CD4-positive, alpha-beta T cell (primary cell): ENCODE results near the gene UTF1. TPM values are rescaled to one million over a fixed set of nuclear protein-coding genes. Genes with fewer than 3 reads are reported as not detected.

Source experiments
- ATAC-seq: fragments of 200-7000 bp; cut with Tn5 transposase; one replicate; pipeline ENCODE4 v1.10.0; 2022; ENCODE audit warnings: mild to moderate bottlenecking; ENCODE audit not compliant: poor library complexity
- CTCF ChIA-PET: fragments of 350-600 bp; sonication (Branson Sonifier 250); formaldehyde crosslinking; loops from one replicate; lab custom pipeline; 2021; ENCODE audit warnings: antibody characterized with exemption, inconsistent platforms; lab: Charles Lee
- POLR2A ChIA-PET: fragments of 350-600 bp; sonication (Branson Sonifier 250); formaldehyde crosslinking; loops from one replicate; lab custom pipeline; 2021; ENCODE audit warnings: antibody characterized with exemption, inconsistent platforms; lab: Charles Lee
- DNase-seq, 14 experiments: peaks; one replicate each; pipeline ENCODE4 v3.0.0-alpha.2; 2013 to 2020; ENCODE audit warnings: mixed read lengths in 2 of 14
- H3K27ac ChIP-seq, 2 donors: one replicate each; pipeline versions ENCODE4 v1.5.1 to v1.7.0; 2013; ENCODE audit warnings: low read length in 2 of 2, low read depth in 1 of 2, mild to moderate bottlenecking in 1 of 2
- H3K27me3 ChIP-seq, 2 experiments: 1 replicate in 1 of 2; 2 replicates in 1 of 2; pipeline versions ENCODE4 v1.6.1 to v1.7.0; 2013; ENCODE audit warnings: low read length in 2 of 2, control low read depth in 1 of 2, mild to moderate bottlenecking in 1 of 2, moderate library complexity in 1 of 2; ENCODE audit not compliant: insufficient read depth in 2 of 2, control insufficient read depth in 1 of 2
- H3K36me3 ChIP-seq: one replicate; pipeline ENCODE4 v1.6.1; 2013; ENCODE audit warnings: low read length, control low read depth; ENCODE audit not compliant: insufficient read depth
- H3K4me1 ChIP-seq: one replicate; pipeline ENCODE4 v1.6.1; 2013; ENCODE audit warnings: low read length, control low read depth; ENCODE audit not compliant: insufficient read depth
- H3K4me3 ChIP-seq: one replicate; pipeline ENCODE4 v1.5.1; 2013; ENCODE audit warnings: mild to moderate bottlenecking, low read length, moderate library complexity
- H3K9me3 ChIP-seq, 2 experiments: 1 replicate in 1 of 2; 2 replicates in 1 of 2; pipeline versions ENCODE4 v1.6.1 to v1.7.0; 2013; ENCODE audit warnings: low read length in 2 of 2, mild to moderate bottlenecking in 2 of 2, control low read depth in 1 of 2, moderate library complexity in 1 of 2; ENCODE audit not compliant: control insufficient read depth in 1 of 2, insufficient read depth in 1 of 2
- H3K27ac Mint-ChIP-seq: one replicate; pipeline ENCODE4 v1.8.0; 2020; ENCODE audit warnings: mixed read lengths
- H3K27me3 Mint-ChIP-seq: one replicate; pipeline ENCODE4 v1.8.0; 2021; ENCODE audit warnings: mixed read lengths
- H3K36me3 Mint-ChIP-seq: one replicate; pipeline ENCODE4 v1.8.0; 2021; ENCODE audit warnings: low read depth, mixed read lengths
- H3K4me1 Mint-ChIP-seq: one replicate; pipeline ENCODE4 v1.8.0; 2021; ENCODE audit warnings: low read depth, mixed read lengths
- H3K4me3 Mint-ChIP-seq: one replicate; pipeline ENCODE4 v1.8.0; 2020; ENCODE audit warnings: mild to moderate bottlenecking, mixed read lengths
- H3K9me3 Mint-ChIP-seq: one replicate; pipeline ENCODE4 v1.8.0; 2020; ENCODE audit warnings: mixed read lengths
- CTCF ChIP-seq: fragments of 200-600 bp; IDR thresholded peaks from one replicate; pipeline ENCODE4 v1.8.0; 2022; ENCODE audit warnings: antibody characterized with exemption, mild to moderate bottlenecking
- intact Hi-C, 2 experiments: fragments of 100-400 bp; cut with DNase I in 1 of 2; cut with micrococcal nuclease in 1 of 2; formaldehyde crosslinking; loops; one replicate each; pipeline versions ENCODE4 v1.15.1 to v1.9.0; 2023 to 2025; cut with DNase I, micrococcal nuclease
- total RNA-seq, 174 experiments: library from RNA in 2 of 174; stranded (reverse) in 2 of 174; gene quantifications; one replicate each; pipeline ENCODE4 v1.2.3 and lab custom pipeline; 2021 to 2026

Gene UTF1
- total RNA-seq, 2 experiments from 2014 or later, result not detected

GRCh38 chr10:133271521-133272300 lies 41.7 kb downstream of the UTF1 start:
- intact Hi-C loops, result no loop called here
- H3K4me1 Mint-ChIP-seq, result peaks cover 15% of the 10 kb centered on the region
- no peak overlapping the region for H3K27ac Mint-ChIP-seq
- Histone ChIP-seq H3K9me3 (no peaks in the 10 kb centered on the region), H3K27ac (no peak overlapping the region), H3K36me3 (peaks cover 59% of the 10 kb centered on the region), H3K4me3 (no peak overlapping the region), H3K27me3 (no peaks in the 10 kb centered on the region), H3K4me1 (peaks cover 35% of the 10 kb centered on the region)
- no peak for TF ChIP-seq CTCF
- ChIA-PET CTCF (no interaction called here), POLR2A (no interaction called here)
- H3K36me3 Mint-ChIP-seq, result peaks cover 28% of the 10 kb centered on the region
- H3K9me3 Mint-ChIP-seq, result no peaks in the 10 kb centered on the region
- DNase-seq (no peak), ATAC-seq (no peak)
- no peaks in the 10 kb centered on the region for H3K27me3 Mint-ChIP-seq
- no peak overlapping the region for H3K4me3 Mint-ChIP-seq

- Histone ChIP-seq H3K36me3 (peaks cover 55% of the 10 kb centered on the region), H3K4me1 (peaks cover 42% of the 10 kb centered on the region), H3K27ac (no peak overlapping the region), H3K27me3 (no peaks in the 10 kb centered on the region), H3K4me3 (no peak overlapping the region), H3K9me3 (no peaks in the 10 kb centered on the region)
- H3K27ac Mint-ChIP-seq, result no peak overlapping the region
- no peaks in the 10 kb centered on the region for H3K27me3 Mint-ChIP-seq
- CTCF ChIA-PET, result no interaction called here
- H3K9me3 Mint-ChIP-seq, result no peaks in the 10 kb centered on the region
- intact Hi-C loops, result no loop called here
- no peak for TF ChIP-seq CTCF
- DNase-seq (peak in 1 of 14 experiments; percentile 23), ATAC-seq (no peak)
- POLR2A ChIA-PET, result no interaction called here
- peaks cover 15% of the 10 kb centered on the region for H3K4me1 Mint-ChIP-seq
- H3K36me3 Mint-ChIP-seq, result peaks cover 28% of the 10 kb centered on the region
- no peak overlapping the region for H3K4me3 Mint-ChIP-seq
These were observed 42.4 kb downstream of the UTF1 start for GRCh38 chr10:133272301-133272963.

GRCh38 chr10:133272964-133273420 lies 43.0 kb downstream of the UTF1 start:
- Mint-ChIP-seq H3K27ac (no peak overlapping the region), H3K27me3 (no peaks in the 10 kb centered on the region), H3K4me3 (no peak overlapping the region), H3K4me1 (peaks cover 21% of the 10 kb centered on the region), H3K36me3 (peaks cover 28% of the 10 kb centered on the region), H3K9me3 (no peaks in the 10 kb centered on the region)
- POLR2A ChIA-PET, result no interaction called here
- Histone ChIP-seq H3K36me3 (peaks cover 54% of the 10 kb centered on the region), H3K9me3 (no peaks in the 10 kb centered on the region), H3K4me3 (no peak overlapping the region), H3K4me1 (peaks cover 47% of the 10 kb centered on the region), H3K27ac (no peak overlapping the region), H3K27me3 (no peaks in the 10 kb centered on the region)
- DNase-seq (no peak), ATAC-seq (no peak)
- intact Hi-C loops, result no loop called here
- CTCF ChIA-PET, result no interaction called here
- TF ChIP-seq CTCF, result no peak
